H1 (cell line): ENCODE measurements around the gene SAMD14. TPM values are rescaled to one million over a fixed set of nuclear protein-coding genes. Genes with fewer than 3 reads are reported as not detected.

ENCODE experiments used
- CTCF ChIA-PET: fragments of 300-600 bp; sonication (Branson Sonifier 250); formaldehyde crosslinking; loops from one replicate; lab custom pipeline; 2021; ENCODE audit not compliant: partially characterized antibody; lab: Charles Lee
- POLR2A ChIA-PET: fragments of 300-600 bp; sonication (Branson Sonifier 250); formaldehyde crosslinking; loops from one replicate; lab custom pipeline; 2021; ENCODE audit warnings: inconsistent platforms; ENCODE audit not compliant: partially characterized antibody; lab: Charles Lee
- DNase-seq, 2 experiments: peaks; one replicate each; pipeline versions ENCODE4 v3.0.0 to v3.0.0-alpha.2; 2010 to 2022; ENCODE audit warnings: low spot score in 2 of 2, low read depth in 1 of 2, mixed read lengths in 1 of 2
- FAIRE-seq: peaks from 2 replicates; lab custom pipeline; 2011; peaks lifted over from hg19 to GRCh38; lab: Jason Lieb, UNC
- H2AFZ ChIP-seq: 2 replicates; pipeline ENCODE4 v1.8.1; 2012; ENCODE audit warnings: low read length, inconsistent platforms
- H2AK5ac ChIP-seq: 2 replicates; pipeline ENCODE4 v1.6.1; 2013; ENCODE audit warnings: low read depth, low read length
- H2BK120ac ChIP-seq: replicated peaks from 2 replicates; pipeline ENCODE3; 2013; ENCODE audit warnings: low read depth, low read length, inconsistent platforms
- H2BK12ac ChIP-seq: 2 replicates; pipeline ENCODE4 v1.6.1; 2013; ENCODE audit warnings: low read depth, low read length
- H2BK15ac ChIP-seq: 2 replicates; pipeline ENCODE4 v1.6.1; 2013; ENCODE audit warnings: low read length
- H2BK20ac ChIP-seq: 2 replicates; pipeline ENCODE4 v1.6.1; 2013; ENCODE audit warnings: low read length
- H2BK5ac ChIP-seq: 2 replicates; pipeline ENCODE4 v1.6.1; 2013; ENCODE audit warnings: low read depth, low read length
- H3K14ac ChIP-seq: 2 replicates; pipeline ENCODE4 v1.6.1; 2013; ENCODE audit warnings: inconsistent platforms; ENCODE audit not compliant: insufficient read length
- H3K18ac ChIP-seq: 2 replicates; pipeline ENCODE4 v1.6.1; 2013; ENCODE audit warnings: low read length; ENCODE audit errors: extremely low read depth
- H3K23ac ChIP-seq: 2 replicates; pipeline ENCODE4 v1.6.1; 2013; ENCODE audit warnings: inconsistent platforms; ENCODE audit not compliant: insufficient read length
- H3K23me2 ChIP-seq: 2 replicates; pipeline ENCODE4 v1.6.1; 2013; ENCODE audit warnings: low read depth, low read length
- H3K27ac ChIP-seq: 2 replicates; pipeline ENCODE4 v1.6.1; 2011; ENCODE audit warnings: low read depth, low read length, inconsistent platforms
- H3K27me3 ChIP-seq, 4 experiments: replicated peaks in 1 of 4; 1 replicate in 1 of 4; 2 replicates in 3 of 4; pipeline versions ENCODE4 v1.6.1 to v1.8.1; 2011 to 2013; ENCODE audit warnings: low read length in 3 of 4, mild to moderate bottlenecking in 3 of 4, inconsistent platforms in 2 of 4, mixed read lengths in 2 of 4, moderate library complexity in 1 of 4; ENCODE audit not compliant: control insufficient read depth in 3 of 4, insufficient read depth in 3 of 4; ENCODE audit errors: extremely low read depth in 1 of 4
- H3K36me3 ChIP-seq, 4 experiments: 2 replicates each; pipeline versions ENCODE4 v1.6.1 to v1.8.1; 2011 to 2013; ENCODE audit warnings: mild to moderate bottlenecking in 4 of 4, low read length in 3 of 4, moderate library complexity in 2 of 4, control low read depth in 1 of 4, inconsistent platforms in 1 of 4; ENCODE audit not compliant: insufficient read depth in 4 of 4, control insufficient read depth in 2 of 4
- H3K4ac ChIP-seq: replicated peaks from 2 replicates; pipeline ENCODE3; 2013; ENCODE audit warnings: low read length, low read depth, mixed read lengths, inconsistent platforms; ENCODE audit not compliant: insufficient read length
- H3K4me1 ChIP-seq, 4 experiments: replicated peaks in 1 of 4; 1 replicate in 1 of 4; 2 replicates in 3 of 4; pipeline versions ENCODE4 v1.6.1 to v1.8.1; 2011 to 2013; ENCODE audit warnings: low read length in 3 of 4, inconsistent platforms in 2 of 4, mixed read lengths in 1 of 4; ENCODE audit not compliant: insufficient read depth in 4 of 4, control insufficient read depth in 3 of 4
- H3K4me2 ChIP-seq, 2 experiments: 2 replicates each; pipeline versions ENCODE4 v1.6.1 to v1.8.1; 2011 to 2013; ENCODE audit warnings: low read depth in 2 of 2, low read length in 2 of 2, control low read depth in 1 of 2, inconsistent platforms in 1 of 2, mild to moderate bottlenecking in 1 of 2; ENCODE audit not compliant: insufficient read depth in 1 of 2
- H3K4me3 ChIP-seq, 4 experiments: fragments of 200-600, 300-600 bp in 1 of 4; sonication (generic), shearing (Covaris generic), sonication (Bioruptor Twin) in 1 of 4; 2 replicates each; pipeline versions ENCODE4 v1.5.1 to v1.8.1; 2011 to 2016; ENCODE audit warnings: low read length in 4 of 4, low read depth in 3 of 4, control low read depth in 2 of 4, inconsistent platforms in 2 of 4, mild to moderate bottlenecking in 2 of 4, mixed read lengths in 1 of 4, moderate library complexity in 1 of 4; ENCODE audit not compliant: insufficient read depth in 2 of 4; ENCODE audit errors: extremely low read depth in 1 of 4
- H3K56ac ChIP-seq: replicated peaks from 2 replicates; pipeline ENCODE3; 2013; ENCODE audit warnings: low read depth, mild to moderate bottlenecking, mixed read lengths, low read length, inconsistent platforms; ENCODE audit not compliant: insufficient read length
- H3K79me1 ChIP-seq: 2 replicates; pipeline ENCODE4 v1.6.1; 2013; ENCODE audit warnings: low read depth, low read length, control low read depth
- H3K79me2 ChIP-seq, 2 experiments: 2 replicates each; pipeline versions ENCODE4 v1.6.1 to v1.8.1; 2012 to 2013; ENCODE audit warnings: low read length in 2 of 2, mild to moderate bottlenecking in 2 of 2, inconsistent platforms in 1 of 2; ENCODE audit not compliant: insufficient read depth in 2 of 2, control insufficient read depth in 1 of 2
- H3K9ac ChIP-seq, 4 experiments: replicated peaks in 1 of 4; 1 replicate in 1 of 4; 2 replicates in 3 of 4; pipeline versions ENCODE4 v1.6.1 to v1.8.1; 2011 to 2013; ENCODE audit warnings: low read depth in 3 of 4, low read length in 3 of 4, control low read depth in 2 of 4, mild to moderate bottlenecking in 2 of 4, moderate library complexity in 2 of 4, inconsistent platforms in 1 of 4; ENCODE audit errors: extremely low read depth in 1 of 4
- H3K9me3 ChIP-seq, 2 experiments: 2 replicates each; pipeline versions ENCODE4 v1.6.1 to v1.8.1; 2012 to 2013; ENCODE audit warnings: mild to moderate bottlenecking in 2 of 2, moderate library complexity in 2 of 2, control low read depth in 1 of 2, inconsistent platforms in 1 of 2, low read depth in 1 of 2, low read length in 1 of 2, mixed read lengths in 1 of 2; ENCODE audit not compliant: insufficient read depth in 2 of 2
- H4K20me1 ChIP-seq, 2 experiments: replicated peaks in 1 of 2; 2 replicates each; pipeline versions ENCODE3 to v1.8.1; 2011 to 2013; ENCODE audit warnings: inconsistent platforms in 2 of 2, low read length in 2 of 2, mild to moderate bottlenecking in 1 of 2; ENCODE audit not compliant: insufficient read depth in 2 of 2, control insufficient read depth in 1 of 2
- H4K5ac ChIP-seq: 2 replicates; pipeline ENCODE4 v1.6.1; 2013; ENCODE audit warnings: low read length, low read depth, mixed read lengths, inconsistent platforms; ENCODE audit not compliant: insufficient read length
- H4K8ac ChIP-seq: 2 replicates; pipeline ENCODE4 v1.8.0; 2013; ENCODE audit warnings: mild to moderate bottlenecking, moderate library complexity, low read length, inconsistent platforms; ENCODE audit not compliant: insufficient read depth; ENCODE audit errors: extremely low read depth
- H4K91ac ChIP-seq: replicated peaks from 2 replicates; pipeline ENCODE3; 2013; ENCODE audit warnings: low read length, mixed read lengths, inconsistent platforms; ENCODE audit not compliant: insufficient read length
- ATF3 ChIP-seq: IDR thresholded peaks from 2 replicates; pipeline ENCODE4 v1.6.1; 2011; ENCODE audit warnings: low read depth, mild to moderate bottlenecking, low read length; ENCODE audit not compliant: insufficient read depth
- CHD1 ChIP-seq: IDR thresholded peaks from 2 replicates; pipeline ENCODE4 v1.6.1; 2012; ENCODE audit warnings: low read depth, low read length, improper control_type of control experiment
- CREB1 ChIP-seq: IDR thresholded peaks from 2 replicates; pipeline ENCODE4 v1.6.1; 2012; ENCODE audit warnings: inconsistent platforms
- E2F6 ChIP-seq: IDR thresholded peaks from 2 replicates; pipeline ENCODE4 v1.6.1; 2012; ENCODE audit warnings: inconsistent platforms
- HDAC2 ChIP-seq, 2 experiments: fragments of 300-600 bp in 1 of 2; sonication (generic) in 1 of 2; IDR thresholded peaks; 2 replicates each; pipeline ENCODE4 v1.6.1; 2011 to 2012; ENCODE audit warnings: low read depth in 2 of 2, low read length in 2 of 2, mild to moderate bottlenecking in 2 of 2, moderate library complexity in 2 of 2, borderline replicate concordance in 1 of 2, inconsistent platforms in 1 of 2
- HDAC6 ChIP-seq: IDR thresholded peaks from one replicate; pipeline ENCODE4 v1.7.1; 2012; ENCODE audit warnings: low read depth, mild to moderate bottlenecking, inconsistent platforms, low read length, moderate library complexity
- JUN ChIP-seq: IDR thresholded peaks from 2 replicates; pipeline ENCODE4 v1.6.1; 2011; ENCODE audit warnings: low read depth, mild to moderate bottlenecking, improper control_type of control experiment, low read length
- KDM5A ChIP-seq: fragments of 200-600 bp; IDR thresholded peaks from 2 replicates; pipeline ENCODE4 v1.7.1; 2012; ENCODE audit warnings: mild to moderate bottlenecking, low read length, inconsistent platforms, mixed read lengths
- SRF ChIP-seq: IDR thresholded peaks from 2 replicates; pipeline ENCODE4 v1.6.1; 2011; ENCODE audit warnings: mild to moderate bottlenecking, low read depth, low read length, moderate library complexity
- SUZ12 ChIP-seq: fragments of 200-600 bp; sonication (generic); IDR thresholded peaks from 2 replicates; pipeline ENCODE4 v1.6.1; 2012; ENCODE audit warnings: mild to moderate bottlenecking, inconsistent platforms, low read length, moderate library complexity, mixed read lengths
- WGBS, 2 experiments: shearing (Covaris generic) in 1 of 2; methylation state at CpG; one replicate each; pipeline versions ENCODE4 v1.1.6 to v1.1.7; 2013 to 2015; ENCODE audit warnings: low lambda C conversion rate in 2 of 2, mixed read lengths in 2 of 2, inconsistent platforms in 1 of 2, low coverage in 1 of 2, missing lambda C conversion rate in 1 of 2; ENCODE audit not compliant: insufficient replicate concordance in 2 of 2, insufficient coverage in 1 of 2, insufficient read length in 1 of 2; ENCODE audit errors: extremely low coverage in 1 of 2, missing lambda C conversion rate in 1 of 2; 5-methylcytosine and 5-hydroxymethylcytosine counted together
- polyA plus RNA-seq, 7 experiments: library from polyadenylated mRNA; depleted of rRNA in 3 of 7; stranded (reverse) in 5 of 7; unstranded in 2 of 7; fragments of >200 nt in 5 of 7; fragments of 200-250 nt in 2 of 7; gene quantifications; 1 replicate in 5 of 7; 2 replicates in 1 of 7; 4 replicates in 1 of 7; pipeline versions ENCODE4 v1.2.1 to v1.2.3, GENCODE V29; 2011 to 2013; ENCODE audit warnings: missing spikeins in 2 of 7, mixed read lengths in 2 of 7
- total RNA-seq: library from RNA; stranded (reverse); fragmentation: NEBNext Ultra II Directional; extraction: Animal tissue kit (Norgen Biotek cat#: 25700); gene quantifications from 2 replicates; pipeline ENCODE4 v1.2.1, GENCODE V29; 2021

Gene SAMD14
- total and polyA plus RNA-seq, 2 of the 8 experiments (the other 6 are each of a cell fraction or from before 2014, with no cell fraction given): 5.7 to 5.8 TPM

GRCh38 chr17:50062293-50063243 is 67.4 kb downstream of the SAMD14 start:
- Histone ChIP-seq H3K4ac (no peak overlapping the region), H3K4me1 (peaks cover 0 to 7% (median 2%) of the 10 kb centered on the region in 4 experiments; a peak in 5 of 7 replicates), H3K27me3 (peaks cover 0 to 3% (median 3%) of the 10 kb centered on the region in 4 experiments; a peak in 5 of 7 replicates), H2BK15ac (no peak overlapping the region), H2BK120ac (no peak overlapping the region), H2AK5ac (no peak overlapping the region; the same call in 1 of the 2 replicates), H3K23me2 (no peaks in the 10 kb centered on the region), H2BK5ac (no peak overlapping the region), H2BK12ac (no peak overlapping the region), H3K79me2 (no peaks in the 10 kb centered on the region), H3K23ac (no peak overlapping the region), H4K20me1 (peaks cover 0 to 2% of the 10 kb centered on the region in 2 experiments), H3K79me1 (peaks cover 2% of the 10 kb centered on the region; the same call in 1 of the 2 replicates), H3K4me2 (no peak overlapping the region), H4K91ac (peak overlapping the region; percentile 30), H3K9me3 (no peaks in the 10 kb centered on the region), H2BK20ac (no peak overlapping the region), H3K56ac (no peak overlapping the region), H3K4me3 (no peak overlapping the region), H2AFZ (no peak overlapping the region), H3K14ac (no peak overlapping the region), H4K8ac (no peak overlapping the region), H4K5ac (no peak overlapping the region), H3K27ac (no peak overlapping the region), H3K18ac (no peak overlapping the region), H3K9ac (no peak overlapping the region), H3K36me3 (no peaks in the 10 kb centered on the region)
- POLR2A ChIA-PET: interaction anchor here (1.4 kb wide), 1 partner anchor 12 kb away, joined by 3 read pairs; no protein-coding TSS in a partner anchor
- FAIRE-seq: no peak
- 82% methylated on average over 10 of the region's 10 CpGs; no CpG with 5 or more reads in 1 of the 2 experiments for WGBS, 2 experiments
- no peak for DNase-seq
- CTCF ChIA-PET: interaction anchor here (0.6 to 14.6 kb wide), 7 partner anchors 14 to 35 kb away, joined by 3 to 169 read pairs (median 4); no protein-coding TSS in a partner anchor
- no peak for TF ChIP-seq JUN
- no peak for TF ChIP-seq CHD1
- TF ChIP-seq KDM5A: no peak
- no peak for TF ChIP-seq SRF
- no peak for TF ChIP-seq SUZ12
- TF ChIP-seq HDAC6: no peak
- no peak for TF ChIP-seq CREB1
- TF ChIP-seq E2F6: no peak
- no peak for TF ChIP-seq HDAC2 (IDR thresholded peaks at IDR 0.05; ENCODE audit: borderline replicate concordance in 1 of 2, low read depth in 2 of 2, low read length in 2 of 2)
- TF ChIP-seq ATF3: no peak
